Upper lobe of right lung (tissue), 1 donor: ENCODE measurements around the gene DNAJB5. TPM values are rescaled to one million over a fixed set of nuclear protein-coding genes. Genes with fewer than 3 reads are reported as not detected.

ENCODE experiments used
- ATAC-seq: fragments of 200-7000 bp; cut with Tn5 transposase; one replicate; pipeline ENCODE4 v1.9.1; 2020; ENCODE audit warnings: mild to moderate bottlenecking, moderate library complexity
- DNase-seq: peaks from one replicate; pipeline ENCODE4 v3.0.0-alpha.2; 2020
- H3K27ac ChIP-seq: fragments of 200-600 bp; one replicate; pipeline ENCODE4 v1.8.0; 2022
- H3K27me3 ChIP-seq: fragments of 200-600 bp; one replicate; pipeline ENCODE4 v1.8.0; 2022; ENCODE audit warnings: mild to moderate bottlenecking
- H3K36me3 ChIP-seq: fragments of 200-600 bp; one replicate; pipeline ENCODE4 v1.8.0; 2022
- H3K4me1 ChIP-seq: fragments of 200-600 bp; one replicate; pipeline ENCODE4 v1.8.0; 2022
- H3K4me3 ChIP-seq: fragments of 200-600 bp; one replicate; pipeline ENCODE4 v1.8.0; 2022; ENCODE audit warnings: mild to moderate bottlenecking
- H3K9me3 ChIP-seq: fragments of 200-600 bp; one replicate; pipeline ENCODE4 v1.8.0; 2022
- CTCF ChIP-seq: fragments of 200-600 bp; IDR thresholded peaks from one replicate; pipeline ENCODE4 v1.8.0; 2022; ENCODE audit warnings: antibody characterized with exemption
- intact Hi-C: fragments of 100-400 bp; cut with DNase I; formaldehyde crosslinking; loops from one replicate; pipeline ENCODE4 v1.11.0; 2022
- total RNA-seq: library from RNA; stranded (reverse); fragmentation: NEBNext Ultra II Directional; extraction: Animal tissue kit (Norgen Biotek cat#: 25700); gene quantifications from one replicate; pipeline ENCODE4 v1.2.1, GENCODE V29; 2021
- donor health status: DM: no; HTN: yes; CAD: no; lungs with severe emphysema.

DNAJB5 gene
- total RNA-seq, 1 donor from 2014 or later, result 8.3 TPM

- intact Hi-C loops, result no loop called here
- Histone ChIP-seq H3K4me3 (no peak overlapping the region), H3K4me1 (peaks cover 8% of the 10 kb centered on the region), H3K36me3 (no peaks in the 10 kb centered on the region), H3K9me3 (no peaks in the 10 kb centered on the region), H3K27ac (no peak overlapping the region), H3K27me3 (no peaks in the 10 kb centered on the region)
- DNase-seq (no peak), ATAC-seq (no peak)
- no peak for TF ChIP-seq CTCF
These were observed 9.3 kb upstream of the DNAJB5 start for GRCh38 chr9:34980181-34980761.

GRCh38 chr9:34982361-34982760, 7.2 kb upstream of the DNAJB5 start:
- Histone ChIP-seq H3K27ac (no peak overlapping the region), H3K27me3 (no peaks in the 10 kb centered on the region), H3K36me3 (no peaks in the 10 kb centered on the region), H3K4me1 (peaks cover 8% of the 10 kb centered on the region), H3K9me3 (no peaks in the 10 kb centered on the region), H3K4me3 (no peak overlapping the region)
- ATAC-seq (peak; percentile 40), DNase-seq (no peak)
- TF ChIP-seq CTCF, result no peak
- intact Hi-C loops, result no loop called here

GRCh38 chr9:34983209-34983608, 6.3 kb upstream of the DNAJB5 start:
- DNase-seq (no peak), ATAC-seq (no peak)
- Histone ChIP-seq H3K27me3 (no peaks in the 10 kb centered on the region), H3K27ac (no peak overlapping the region), H3K4me3 (no peak overlapping the region), H3K9me3 (no peaks in the 10 kb centered on the region), H3K4me1 (peaks cover 8% of the 10 kb centered on the region), H3K36me3 (no peaks in the 10 kb centered on the region)
- intact Hi-C loops, result no loop called here
- TF ChIP-seq CTCF, result no peak

- Histone ChIP-seq H3K9me3 (no peaks in the 10 kb centered on the region), H3K4me3 (no peak overlapping the region), H3K36me3 (no peaks in the 10 kb centered on the region), H3K4me1 (peaks cover 8% of the 10 kb centered on the region), H3K27ac (no peak overlapping the region), H3K27me3 (no peaks in the 10 kb centered on the region)
- no peak for DNase-seq
- ATAC-seq, result no peak
- no peak for TF ChIP-seq CTCF
- intact Hi-C loops, result no loop called here
These were observed 5.5 kb upstream of the DNAJB5 start for GRCh38 chr9:34984049-34984448.

GRCh38 chr9:34985311-34985899, 4.1 kb upstream of the DNAJB5 start:
- no peak overlapping the region for H3K4me3 ChIP-seq
- intact Hi-C loops, result no loop called here
- DNase-seq (no peak), ATAC-seq (no peak)
- no peak overlapping the region for H3K27ac ChIP-seq
- no peaks in the 10 kb centered on the region for H3K27me3 ChIP-seq
- no peaks in the 10 kb centered on the region for H3K9me3 ChIP-seq
- H3K36me3 ChIP-seq, result no peaks in the 10 kb centered on the region
- TF ChIP-seq CTCF, result peak; percentile 82
- H3K4me1 ChIP-seq, result peaks cover 12% of the 10 kb centered on the region
